Measurements from ENCODE around the gene PRPH. TPM values are rescaled to one million over a fixed set of nuclear protein-coding genes. Genes with fewer than 3 reads are reported as not detected.
A peak's percentile ranks its signal among the peaks of the same experiment; 100 is the strongest.

PRPH gene
- total and polyA plus RNA-seq, 7 donors: 0.06 to 0.20 TPM; not detected in 5

- ATAC-seq: no peak
- Histone ChIP-seq H3K36me3 (ENCODE audit: insufficient read depth in 1 of 2, low read depth in 1 of 2) (no peaks in the 10 kb centered on the region), H3K4me3 (no peak overlapping the region), H3K4me1 (no peaks in the 10 kb centered on the region), H3K9me3 (no peaks in the 10 kb centered on the region), H3K27me3 (ENCODE audit: insufficient read depth in 3 of 3, low read length in 2 of 3) (peaks cover 0 to 21% (median 5%) of the 10 kb centered on the region in 3 donors), H3K27ac (no peak overlapping the region)
- DNase-seq: no peak
- intact Hi-C loops (cut with DNase I): no loop called here
- TF ChIP-seq CTCF (IDR thresholded peaks at IDR 0.05): no peak
- 89 to 93% (median 92%) methylated on average over 7 of the region's 7 CpGs for WGBS, 3 donors
Observed at GRCh38 chr12:49330032-49330619, 35.2 kb downstream of the PRPH start.

- intact Hi-C loops (cut with DNase I): no loop called here
- Histone ChIP-seq H3K27ac (no peak overlapping the region), H3K4me1 (no peaks in the 10 kb centered on the region), H3K4me3 (no peak overlapping the region), H3K27me3 (ENCODE audit: insufficient read depth in 3 of 3, low read length in 2 of 3) (peaks cover 0 to 27% (median 6%) of the 10 kb centered on the region in 3 donors), H3K9me3 (no peaks in the 10 kb centered on the region), H3K36me3 (ENCODE audit: insufficient read depth in 1 of 2, low read depth in 1 of 2) (no peaks in the 10 kb centered on the region)
- 72% methylated on average over 13 to 14 of the region's 14 CpGs for WGBS, 3 donors
- DNase-seq (no peak), ATAC-seq (no peak)
- TF ChIP-seq CTCF (IDR thresholded peaks at IDR 0.05): no peak
Observed at GRCh38 chr12:49330631-49331379, 35.9 kb downstream of the PRPH start.

- peak; percentile 78 for TF ChIP-seq CTCF (IDR thresholded peaks at IDR 0.05)
- no peaks in the 10 kb centered on the region for H3K4me1 ChIP-seq
- WGBS, 3 donors: 40 to 44% (median 42%) methylated on average over 11 of the region's 11 CpGs
- intact Hi-C loops (cut with DNase I): no loop called here
- no peak overlapping the region for H3K27ac ChIP-seq
- peaks cover 0 to 35% (median 14%) of the 10 kb centered on the region in 3 donors for H3K27me3 ChIP-seq (ENCODE audit: insufficient read depth in 3 of 3, low read length in 2 of 3)
- no peaks in the 10 kb centered on the region for H3K36me3 ChIP-seq (ENCODE audit: insufficient read depth in 1 of 2, low read depth in 1 of 2)
- DNase-seq (peak; percentile 70 to 82), ATAC-seq (peak; percentile 89 to 96 (median 92))
- H3K9me3 ChIP-seq: no peaks in the 10 kb centered on the region
- no peak overlapping the region for H3K4me3 ChIP-seq
Observed at GRCh38 chr12:49331380-49332222, 36.7 kb downstream of the PRPH start.

GRCh38 chr12:49332441-49332861 is 37.5 kb downstream of the PRPH start:
- no peak for ATAC-seq
- no peak for TF ChIP-seq CTCF (IDR thresholded peaks at IDR 0.05)
- Histone ChIP-seq H3K27ac (no peak overlapping the region), H3K36me3 (ENCODE audit: insufficient read depth in 1 of 2, low read depth in 1 of 2) (no peaks in the 10 kb centered on the region), H3K4me3 (peak overlapping the region; percentile 22), H3K9me3 (no peaks in the 10 kb centered on the region), H3K4me1 (no peaks in the 10 kb centered on the region), H3K27me3 (ENCODE audit: insufficient read depth in 3 of 3, low read length in 2 of 3) (peaks cover 0 to 40% (median 16%) of the 10 kb centered on the region in 3 donors)
- intact Hi-C loops (cut with DNase I): no loop called here
- no peak for DNase-seq
- WGBS, 3 donors: 58 to 65% (median 58%) methylated on average over 17 of the region's 17 CpGs

Data from psoas muscle (tissue), 8 donors.